ENCODE results near the gene CTU2.

DNA sequence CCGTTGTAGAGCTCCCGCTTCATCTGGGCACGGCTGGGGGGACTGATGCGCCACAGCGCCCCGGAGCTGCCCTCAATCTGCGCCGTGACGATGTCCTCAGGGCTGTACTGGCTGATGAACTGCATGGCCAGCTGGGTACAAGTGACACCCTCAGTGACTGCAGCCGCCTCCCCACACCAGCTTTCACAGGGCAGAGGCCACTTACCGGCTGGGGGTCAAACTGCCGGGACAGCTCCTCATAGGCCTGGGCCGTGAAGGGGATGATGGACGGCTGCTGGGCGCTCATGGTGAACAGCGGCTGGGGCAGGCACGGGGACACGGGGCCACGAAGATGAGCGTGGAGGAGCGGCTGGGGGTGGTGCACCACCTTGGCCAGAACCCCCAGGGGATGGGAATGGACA is 10.3 kb downstream of the CTU2 start:
- TF ChIP-seq, protein P1, sequence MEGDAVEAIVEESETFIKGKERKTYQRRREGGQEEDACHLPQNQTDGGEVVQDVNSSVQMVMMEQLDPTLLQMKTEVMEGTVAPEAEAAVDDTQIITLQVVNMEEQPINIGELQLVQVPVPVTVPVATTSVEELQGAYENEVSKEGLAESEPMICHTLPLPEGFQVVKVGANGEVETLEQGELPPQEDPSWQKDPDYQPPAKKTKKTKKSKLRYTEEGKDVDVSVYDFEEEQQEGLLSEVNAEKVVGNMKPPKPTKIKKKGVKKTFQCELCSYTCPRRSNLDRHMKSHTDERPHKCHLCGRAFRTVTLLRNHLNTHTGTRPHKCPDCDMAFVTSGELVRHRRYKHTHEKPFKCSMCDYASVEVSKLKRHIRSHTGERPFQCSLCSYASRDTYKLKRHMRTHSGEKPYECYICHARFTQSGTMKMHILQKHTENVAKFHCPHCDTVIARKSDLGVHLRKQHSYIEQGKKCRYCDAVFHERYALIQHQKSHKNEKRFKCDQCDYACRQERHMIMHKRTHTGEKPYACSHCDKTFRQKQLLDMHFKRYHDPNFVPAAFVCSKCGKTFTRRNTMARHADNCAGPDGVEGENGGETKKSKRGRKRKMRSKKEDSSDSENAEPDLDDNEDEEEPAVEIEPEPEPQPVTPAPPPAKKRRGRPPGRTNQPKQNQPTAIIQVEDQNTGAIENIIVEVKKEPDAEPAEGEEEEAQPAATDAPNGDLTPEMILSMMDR (IDR thresholded peaks at IDR 0.05), result no peak
- TF ChIP-seq POLR2AphosphoS5 (IDR thresholded peaks at IDR 0.05; ENCODE audit: low read depth, low read length), result no peak
- TF ChIP-seq, protein P2, sequence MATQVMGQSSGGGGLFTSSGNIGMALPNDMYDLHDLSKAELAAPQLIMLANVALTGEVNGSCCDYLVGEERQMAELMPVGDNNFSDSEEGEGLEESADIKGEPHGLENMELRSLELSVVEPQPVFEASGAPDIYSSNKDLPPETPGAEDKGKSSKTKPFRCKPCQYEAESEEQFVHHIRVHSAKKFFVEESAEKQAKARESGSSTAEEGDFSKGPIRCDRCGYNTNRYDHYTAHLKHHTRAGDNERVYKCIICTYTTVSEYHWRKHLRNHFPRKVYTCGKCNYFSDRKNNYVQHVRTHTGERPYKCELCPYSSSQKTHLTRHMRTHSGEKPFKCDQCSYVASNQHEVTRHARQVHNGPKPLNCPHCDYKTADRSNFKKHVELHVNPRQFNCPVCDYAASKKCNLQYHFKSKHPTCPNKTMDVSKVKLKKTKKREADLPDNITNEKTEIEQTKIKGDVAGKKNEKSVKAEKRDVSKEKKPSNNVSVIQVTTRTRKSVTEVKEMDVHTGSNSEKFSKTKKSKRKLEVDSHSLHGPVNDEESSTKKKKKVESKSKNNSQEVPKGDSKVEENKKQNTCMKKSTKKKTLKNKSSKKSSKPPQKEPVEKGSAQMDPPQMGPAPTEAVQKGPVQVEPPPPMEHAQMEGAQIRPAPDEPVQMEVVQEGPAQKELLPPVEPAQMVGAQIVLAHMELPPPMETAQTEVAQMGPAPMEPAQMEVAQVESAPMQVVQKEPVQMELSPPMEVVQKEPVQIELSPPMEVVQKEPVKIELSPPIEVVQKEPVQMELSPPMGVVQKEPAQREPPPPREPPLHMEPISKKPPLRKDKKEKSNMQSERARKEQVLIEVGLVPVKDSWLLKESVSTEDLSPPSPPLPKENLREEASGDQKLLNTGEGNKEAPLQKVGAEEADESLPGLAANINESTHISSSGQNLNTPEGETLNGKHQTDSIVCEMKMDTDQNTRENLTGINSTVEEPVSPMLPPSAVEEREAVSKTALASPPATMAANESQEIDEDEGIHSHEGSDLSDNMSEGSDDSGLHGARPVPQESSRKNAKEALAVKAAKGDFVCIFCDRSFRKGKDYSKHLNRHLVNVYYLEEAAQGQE (IDR thresholded peaks at IDR 0.05; ENCODE audit: insufficient read depth in 1 of 2, low read depth in 2 of 2, low read length in 1 of 2), result no peak
- no peak for TF ChIP-seq SIN3A (IDR thresholded peaks at IDR 0.05; ENCODE audit: borderline replicate concordance, insufficient read depth, low read depth, low read length)
